ENCODE measurements around the gene UBA1. TPM values are rescaled to one million over a fixed set of nuclear protein-coding genes. Genes with fewer than 3 reads are reported as not detected.

The UBA1 gene
- total and polyA plus RNA-seq, 2 of the 13 experiments (the other 11 are each of a cell fraction or from before 2014, with no cell fraction given) = 93.3 to 129 TPM

- ATAC-seq (no peak), FAIRE-seq (no peak), DNase-seq (ENCODE audit: low spot score) (no peak)
- Histone ChIP-seq H3K4me1 (ENCODE audit: insufficient read depth, low read length) (peaks cover 17% of the 10 kb centered on the region), H4K20me1 (ENCODE audit: insufficient read depth, low read length) (peaks cover 16% of the 10 kb centered on the region), H3K27me3 (ENCODE audit: control insufficient read depth in 1 of 2, insufficient read depth in 2 of 2, low read length in 2 of 2) (no peaks in the 10 kb centered on the region), H3K4me2 (ENCODE audit: low read depth, low read length) (no peak overlapping the region), H3K9me3 (ENCODE audit: low read length) (no peaks in the 10 kb centered on the region), H2AFZ (ENCODE audit: low read length) (no peak overlapping the region), H3K36me3 (replicated peaks in 1 of 2; ENCODE audit: control insufficient read depth in 1 of 2, insufficient read depth in 2 of 2, low read length in 2 of 2) (peaks cover 11 to 41% of the 10 kb centered on the region in 2 experiments; a peak in 4 of 5 replicates), H3K4me3 (replicated peaks in 1 of 3; ENCODE audit: insufficient read depth in 1 of 3, low read depth in 2 of 3, low read length in 3 of 3) (no peak overlapping the region), H3K9ac (ENCODE audit: insufficient read depth, low read depth, low read length) (no peak overlapping the region), H3K79me2 (ENCODE audit: insufficient read depth, low read length) (peaks cover 24% of the 10 kb centered on the region), H3K27ac (ENCODE audit: extremely low read length, insufficient read depth, low read length) (no peak overlapping the region)
- no TSS peak for BruUV-seq (replicated peaks)
- intact Hi-C loops (cut with micrococcal nuclease; ENCODE audit: unreplicated experiment) = no loop called here
- 100% methylated on average over 1 of the region's 4 CpGs for WGBS (ENCODE audit: low lambda C conversion rate)
- ChIA-PET CTCF (ENCODE audit: low intra/inter-chr PET ratio, low total read pairs) (no interaction called here), POLR2A (no interaction called here)
- in situ Hi-C loops (cut with HindIII; ENCODE audit: extremely low pct_ligation_motif_present, low pct_unique_long_range_greater_than_20kb) = no loop called here
- TF ChIP-seq ARID4A (CRISPR knock-in tag; IDR thresholded peaks at IDR 0.05; ENCODE audit: borderline replicate concordance) (no peak), ZNF850 (CRISPR knock-in tag; conservative IDR thresholded peaks at IDR 0.05) (no peak), CHCHD3 (CRISPR knock-in tag; IDR thresholded peaks at IDR 0.05) (no peak), RARG (CRISPR knock-in tag; IDR thresholded peaks at IDR 0.05; ENCODE audit: low read depth) (no peak), ZNF281 (CRISPR knock-in tag; IDR thresholded peaks at IDR 0.05; ENCODE audit: borderline replicate concordance) (no peak), ZNF567 (CRISPR knock-in tag; IDR thresholded peaks at IDR 0.05; ENCODE audit: borderline replicate concordance) (no peak), MYC (CRISPR knock-in tag; IDR thresholded peaks at IDR 0.05; ENCODE audit: borderline replicate concordance) (no peak), NFATC3 (CRISPR knock-in tag; IDR thresholded peaks at IDR 0.05) (no peak), ZNF207 (IDR thresholded peaks at IDR 0.05; ENCODE audit: borderline replicate concordance) (no peak), MIXL1 (CRISPR knock-in tag; IDR thresholded peaks at IDR 0.05) (no peak), ZNF12 (CRISPR knock-in tag; IDR thresholded peaks at IDR 0.05) (no peak)
- TF ChIP-seq, protein P1, sequence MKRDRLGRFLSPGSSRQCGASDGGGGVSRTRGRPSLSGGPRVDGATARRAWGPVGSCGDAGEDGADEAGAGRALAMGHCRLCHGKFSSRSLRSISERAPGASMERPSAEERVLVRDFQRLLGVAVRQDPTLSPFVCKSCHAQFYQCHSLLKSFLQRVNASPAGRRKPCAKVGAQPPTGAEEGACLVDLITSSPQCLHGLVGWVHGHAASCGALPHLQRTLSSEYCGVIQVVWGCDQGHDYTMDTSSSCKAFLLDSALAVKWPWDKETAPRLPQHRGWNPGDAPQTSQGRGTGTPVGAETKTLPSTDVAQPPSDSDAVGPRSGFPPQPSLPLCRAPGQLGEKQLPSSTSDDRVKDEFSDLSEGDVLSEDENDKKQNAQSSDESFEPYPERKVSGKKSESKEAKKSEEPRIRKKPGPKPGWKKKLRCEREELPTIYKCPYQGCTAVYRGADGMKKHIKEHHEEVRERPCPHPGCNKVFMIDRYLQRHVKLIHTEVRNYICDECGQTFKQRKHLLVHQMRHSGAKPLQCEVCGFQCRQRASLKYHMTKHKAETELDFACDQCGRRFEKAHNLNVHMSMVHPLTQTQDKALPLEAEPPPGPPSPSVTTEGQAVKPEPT (CRISPR knock-in tag; IDR thresholded peaks at IDR 0.05; ENCODE audit: low read depth) = no peak
- TF ChIP-seq, protein P2, sequence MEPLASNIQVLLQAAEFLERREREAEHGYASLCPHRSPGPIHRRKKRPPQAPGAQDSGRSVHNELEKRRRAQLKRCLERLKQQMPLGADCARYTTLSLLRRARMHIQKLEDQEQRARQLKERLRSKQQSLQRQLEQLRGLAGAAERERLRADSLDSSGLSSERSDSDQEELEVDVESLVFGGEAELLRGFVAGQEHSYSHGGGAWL (CRISPR knock-in tag; IDR thresholded peaks at IDR 0.05) = no peak
- TF ChIP-seq, protein P3, sequence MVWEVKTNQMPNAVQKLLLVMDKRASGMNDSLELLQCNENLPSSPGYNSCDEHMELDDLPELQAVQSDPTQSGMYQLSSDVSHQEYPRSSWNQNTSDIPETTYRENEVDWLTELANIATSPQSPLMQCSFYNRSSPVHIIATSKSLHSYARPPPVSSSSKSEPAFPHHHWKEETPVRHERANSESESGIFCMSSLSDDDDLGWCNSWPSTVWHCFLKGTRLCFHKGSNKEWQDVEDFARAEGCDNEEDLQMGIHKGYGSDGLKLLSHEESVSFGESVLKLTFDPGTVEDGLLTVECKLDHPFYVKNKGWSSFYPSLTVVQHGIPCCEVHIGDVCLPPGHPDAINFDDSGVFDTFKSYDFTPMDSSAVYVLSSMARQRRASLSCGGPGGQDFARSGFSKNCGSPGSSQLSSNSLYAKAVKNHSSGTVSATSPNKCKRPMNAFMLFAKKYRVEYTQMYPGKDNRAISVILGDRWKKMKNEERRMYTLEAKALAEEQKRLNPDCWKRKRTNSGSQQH (CRISPR knock-in tag; IDR thresholded peaks at IDR 0.05; ENCODE audit: low read depth) = no peak
Measured at GRCh38 chrX:47224896-47225290, 31.3 kb downstream of the UBA1 start.
